ENCODE results near the gene SDHC.
"Not testable (repeated sequence)": the region's sequence is repeated elsewhere in the genome, so short reads cannot be mapped to it uniquely, and the experiment has no call there.

SDHC gene

GRCh38 chr1:161382214-161383019, 68.2 kb downstream of the SDHC start:
- DNase-seq (ENCODE audit: low read depth in 2 of 3, low spot score in 2 of 3), result no peak

- no peak for DNase-seq (ENCODE audit: low read depth in 2 of 3, low spot score in 2 of 3)
These were observed 74.5 kb downstream of the SDHC start for GRCh38 chr1:161388639-161389038.

DNA sequence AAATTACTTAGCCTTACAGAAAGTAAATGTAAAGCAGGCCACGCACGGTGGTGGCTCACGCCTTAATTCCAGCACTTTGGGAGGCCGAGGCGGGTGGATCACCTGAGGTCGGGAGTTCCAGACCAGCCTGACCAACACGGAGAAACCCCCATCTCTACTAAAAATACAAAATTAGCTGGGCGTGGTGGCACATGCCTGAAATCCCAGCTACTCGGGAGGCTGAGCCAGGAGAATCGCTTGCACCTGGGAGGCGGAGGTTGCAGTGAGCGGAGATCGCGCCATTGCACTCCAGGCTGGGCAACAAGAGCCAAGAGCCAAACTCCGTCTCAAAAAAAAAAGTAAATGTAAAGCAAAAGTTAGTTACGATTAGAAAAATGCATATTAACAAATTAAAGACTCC, 75.0 kb downstream of the SDHC start:
- not testable (repeated sequence) for DNase-seq (ENCODE audit: low read depth in 2 of 3, low spot score in 2 of 3)

DNA sequence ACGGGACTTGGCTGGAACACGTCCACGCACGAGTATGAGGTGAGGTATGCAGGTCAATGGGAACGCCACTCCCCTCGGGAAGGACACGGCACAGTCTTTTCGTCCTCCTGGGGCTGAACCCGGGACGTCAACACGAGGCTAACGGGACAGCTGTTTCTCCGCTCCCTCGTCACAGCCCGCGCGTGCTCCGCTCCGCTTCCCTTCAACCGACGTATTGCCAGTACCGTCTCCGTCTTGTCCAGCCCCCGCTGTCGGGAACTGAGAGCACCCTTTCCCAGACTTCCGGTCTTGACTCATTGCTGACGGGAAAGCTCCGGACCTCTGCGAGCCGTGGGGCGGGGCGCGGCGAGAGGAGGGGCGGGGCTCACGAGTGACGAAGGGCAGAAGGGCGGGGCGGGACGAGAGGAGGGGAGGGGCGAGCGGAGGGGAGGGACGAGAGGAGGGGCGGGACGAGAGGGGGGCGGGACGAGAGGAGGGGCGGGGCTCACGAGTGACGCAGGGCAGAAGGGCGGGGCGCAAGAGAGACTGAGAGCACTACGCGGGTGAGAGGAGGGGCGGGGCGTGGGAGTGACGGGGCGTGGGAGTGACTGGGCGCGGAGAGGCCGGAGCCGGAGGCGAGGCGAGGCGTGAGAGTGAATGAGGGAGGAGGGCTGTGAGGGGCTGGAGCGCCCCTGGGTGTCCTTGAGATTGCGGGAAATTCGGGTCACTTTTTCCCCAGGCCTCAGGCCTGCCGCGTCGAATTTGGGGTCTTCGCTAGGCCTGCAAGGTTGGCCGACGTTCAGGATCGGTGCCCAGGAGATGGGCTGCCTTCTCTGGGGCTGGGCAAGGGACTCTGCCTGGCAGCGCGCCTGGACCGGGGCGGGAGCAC, 75.7 kb downstream of the SDHC start:
- DNase-seq (ENCODE audit: low read depth in 2 of 3, low spot score in 2 of 3), result peak; percentile 76 to 95 (median 85)

GRCh38 chr1:161390559-161390858, 76.3 kb downstream of the SDHC start:
- DNase-seq (ENCODE audit: low read depth in 2 of 3, low spot score in 2 of 3), result no peak

DNA sequence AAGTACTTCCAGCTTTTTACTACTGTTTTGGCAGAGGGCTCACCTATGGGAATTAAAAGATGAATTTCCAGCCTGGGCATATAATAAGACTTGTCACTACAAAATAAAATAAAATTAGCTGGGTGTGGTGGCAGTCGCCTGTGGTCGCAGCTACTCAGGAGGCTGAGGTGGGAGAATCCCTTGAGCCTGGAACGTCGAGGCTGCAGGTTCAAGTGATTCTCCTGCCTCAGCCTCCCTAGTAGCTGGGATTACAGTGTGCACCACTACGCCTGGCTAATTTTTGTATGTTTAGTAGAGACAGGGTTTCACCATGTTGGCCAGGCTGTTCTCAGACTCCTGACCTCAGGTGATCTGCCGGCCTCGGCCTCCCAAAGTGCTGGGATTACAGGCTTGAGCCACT, 77.0 kb downstream of the SDHC start:
- not testable (repeated sequence) for DNase-seq (ENCODE audit: low read depth in 2 of 3, low spot score in 2 of 3)

GRCh38 chr1:161391611-161392010, 77.4 kb downstream of the SDHC start:
- no peak for DNase-seq (ENCODE audit: low read depth in 2 of 3, low spot score in 2 of 3)

DNA sequence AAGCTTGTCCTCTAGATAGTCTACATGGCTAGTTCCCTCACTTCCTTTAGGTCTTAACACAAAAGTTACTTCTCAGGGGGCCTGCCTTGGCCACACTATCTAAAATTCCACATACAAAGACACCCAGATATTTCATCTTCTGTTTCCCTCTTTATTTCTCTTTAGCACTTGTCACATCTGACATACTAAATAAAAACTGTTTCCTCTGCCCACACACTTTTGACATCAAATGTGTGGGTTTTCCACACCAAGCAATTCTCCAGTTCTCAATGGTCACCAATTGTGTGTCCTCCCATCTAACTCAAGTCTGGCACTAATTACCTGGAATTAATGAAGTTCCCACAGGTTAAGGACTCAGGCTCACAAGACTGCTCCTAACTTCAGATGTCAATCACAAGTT, 79.0 kb downstream of the SDHC start:
- no peak for DNase-seq (ENCODE audit: low read depth in 2 of 3, low spot score in 2 of 3)

DNA sequence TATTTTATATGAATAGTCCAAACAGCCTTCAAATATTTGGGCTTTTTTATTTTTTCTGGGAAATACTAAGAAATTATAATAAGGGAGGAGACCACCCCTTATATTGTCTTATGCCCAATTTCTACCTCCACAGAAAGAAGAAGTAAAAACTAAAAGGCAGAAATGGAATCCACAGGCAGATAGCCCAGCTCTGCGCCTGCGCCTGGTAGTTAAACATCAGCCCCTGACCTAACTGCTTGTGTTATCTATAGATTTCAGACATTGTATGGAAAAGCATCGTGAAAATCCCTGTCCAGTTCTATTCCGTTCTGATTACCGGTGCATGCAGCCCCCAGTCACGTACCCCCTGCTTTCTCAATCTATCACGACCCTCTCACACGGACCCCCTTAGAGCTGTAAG, 82.9 kb downstream of the SDHC start:
- DNase-seq (ENCODE audit: low read depth in 2 of 3, low spot score in 2 of 3), result not testable (repeated sequence)

- DNase-seq (ENCODE audit: low read depth in 2 of 3, low spot score in 2 of 3), result no peak
These were observed 84.7 kb downstream of the SDHC start for GRCh38 chr1:161398900-161399256.

- peak; percentile 81 to 98 (median 96) for DNase-seq (ENCODE audit: low read depth in 2 of 3, low spot score in 2 of 3)
These were observed 85.2 kb downstream of the SDHC start for GRCh38 chr1:161399257-161399998.

DNA sequence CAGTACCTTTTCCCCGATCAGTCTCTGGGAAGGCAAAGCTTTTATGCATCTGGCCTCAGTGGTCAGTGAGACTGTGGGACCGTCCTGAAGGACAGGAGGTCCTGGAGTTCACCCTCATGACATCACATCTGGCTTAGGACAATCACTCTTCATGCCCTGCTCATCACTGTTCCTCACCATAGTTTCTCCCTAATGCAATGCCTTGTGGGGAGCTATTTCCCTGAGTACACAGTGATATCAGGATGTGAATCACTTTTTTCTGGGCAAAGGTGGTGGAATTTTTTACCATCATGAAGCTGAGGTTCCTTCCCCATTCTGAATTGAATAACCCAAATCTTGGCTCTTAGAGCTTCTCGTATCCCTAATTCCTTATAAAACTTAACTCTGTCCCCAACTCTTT, 88.3 kb downstream of the SDHC start:
- no peak for DNase-seq (ENCODE audit: low read depth in 2 of 3, low spot score in 2 of 3)

DNA sequence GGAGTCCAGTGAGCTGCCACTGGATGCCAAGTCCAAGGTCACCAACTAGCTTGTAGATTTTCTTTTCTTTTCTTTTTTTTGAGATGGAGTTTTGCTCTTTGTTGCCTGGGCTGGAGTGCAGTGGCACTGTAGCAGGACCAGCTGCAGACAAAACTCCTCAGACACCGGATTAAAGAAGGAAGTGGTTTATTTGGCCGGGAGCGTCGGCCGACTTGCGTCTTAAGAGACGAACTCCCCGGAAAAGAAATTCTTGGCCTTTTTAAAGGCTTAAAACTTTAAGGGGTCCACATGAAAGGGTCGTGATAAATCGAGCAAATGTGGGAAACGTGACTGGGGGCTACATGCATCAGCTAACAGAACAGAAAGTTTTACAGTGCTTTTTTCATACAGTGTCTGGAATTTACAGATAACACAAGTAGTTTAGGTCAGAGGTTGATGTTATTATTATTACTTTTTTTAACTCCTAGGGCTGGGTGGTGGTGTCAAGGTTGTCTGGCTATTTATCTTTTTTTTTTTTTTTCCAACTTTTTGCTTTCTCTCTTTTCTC, 89.9 kb downstream of the SDHC start:
- no peak for DNase-seq (ENCODE audit: low read depth in 2 of 3, low spot score in 2 of 3)

GRCh38 chr1:161406551-161406950, 92.4 kb downstream of the SDHC start:
- not testable (repeated sequence) for DNase-seq (ENCODE audit: low read depth in 2 of 3, low spot score in 2 of 3)

DNA sequence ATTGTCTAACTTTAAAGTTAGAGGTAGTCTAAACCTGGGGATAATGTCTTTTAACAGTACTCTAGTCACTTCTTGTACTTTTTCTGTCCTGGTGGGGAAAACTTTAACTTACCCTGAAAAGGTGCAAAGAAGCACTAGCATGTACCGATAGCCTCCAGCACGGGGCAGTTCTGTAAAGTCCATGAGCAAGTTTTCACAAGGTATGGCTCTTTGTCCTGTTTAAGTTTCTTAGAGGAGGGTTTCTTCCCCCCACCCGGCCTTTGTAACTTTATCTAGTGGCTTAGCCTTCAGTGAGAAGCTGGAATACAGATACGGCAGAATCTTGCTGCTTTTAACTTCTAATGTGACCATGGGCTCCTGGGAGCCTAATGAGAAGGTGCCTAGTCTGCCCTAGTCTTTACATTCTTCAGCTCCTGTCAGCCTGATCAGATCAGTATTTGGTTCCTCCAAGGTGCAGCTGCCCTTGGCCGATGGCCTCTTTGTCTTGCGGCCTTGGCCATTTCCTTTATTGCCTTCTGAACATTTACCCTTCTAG, 93.3 kb downstream of the SDHC start:
- DNase-seq (ENCODE audit: low read depth in 2 of 3, low spot score in 2 of 3), result no peak

GRCh38 chr1:161408429-161409052, 94.4 kb downstream of the SDHC start:
- DNase-seq (ENCODE audit: low read depth in 2 of 3, low spot score in 2 of 3), result no peak

DNA sequence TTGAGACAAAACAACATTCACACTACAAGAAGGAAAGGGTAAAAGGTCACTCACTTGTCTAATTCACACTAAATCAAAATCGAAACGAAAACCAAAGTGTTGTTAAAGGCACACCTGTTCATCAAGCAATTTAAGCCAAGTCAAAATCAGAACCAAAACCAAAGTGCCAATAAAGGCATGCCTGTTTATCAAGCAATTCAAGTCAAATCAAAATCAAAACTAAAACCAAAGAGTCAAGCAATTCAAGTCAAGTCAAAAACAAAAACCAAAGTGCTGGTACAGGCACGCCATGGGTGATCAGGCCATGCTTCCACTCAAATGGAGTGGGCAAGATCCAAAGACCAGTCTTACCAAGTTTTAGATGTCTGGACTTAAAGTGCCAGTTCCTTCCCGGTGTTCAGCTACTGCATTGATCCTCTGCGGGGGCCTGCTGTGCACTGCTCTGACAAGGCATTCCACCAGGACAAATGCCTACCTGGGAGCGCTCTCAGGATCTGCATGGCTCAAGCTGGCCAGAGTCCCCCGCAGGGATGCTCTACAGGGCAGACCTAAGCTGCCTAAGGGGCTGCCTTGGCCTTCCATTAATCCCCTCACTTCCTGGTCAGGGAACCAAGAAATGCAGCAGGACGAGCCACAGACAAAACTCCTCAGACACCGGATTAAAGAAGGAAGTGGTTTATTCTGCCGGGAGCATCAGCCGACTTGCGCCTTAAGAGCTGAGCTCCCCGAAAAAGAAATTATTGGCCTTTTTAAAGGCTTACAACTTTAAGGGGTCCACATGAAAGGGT, 95.9 kb downstream of the SDHC start:
- DNase-seq (ENCODE audit: low read depth in 2 of 3, low spot score in 2 of 3), result not testable (repeated sequence)

DNA sequence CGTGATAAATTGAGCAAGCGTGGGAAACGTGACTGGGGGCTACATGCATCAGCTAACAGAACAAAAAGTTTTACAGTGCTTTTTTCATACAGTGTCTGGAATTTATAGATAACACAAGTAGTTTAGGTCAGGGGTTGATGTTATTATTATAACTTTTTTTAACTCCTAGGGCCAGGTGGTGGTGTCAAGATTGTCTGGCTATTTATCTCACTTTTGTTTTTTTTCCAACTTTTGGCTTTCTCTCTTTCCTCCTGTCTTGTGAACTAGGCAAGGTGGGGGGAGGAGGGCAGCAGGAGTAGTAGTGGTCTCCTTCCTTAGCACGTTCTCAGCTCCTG, 96.4 kb downstream of the SDHC start:
- DNase-seq (ENCODE audit: low read depth in 2 of 3, low spot score in 2 of 3), result not testable (repeated sequence)

All from activated CD8-positive, alpha-beta memory T cell treated with anti-CD3 and anti-CD28 coated beads for 48 hours (primary cell).